ENCODE measurements around the gene SKA2.
"Not testable (repeated sequence)": the region's sequence is repeated elsewhere in the genome, so short reads cannot be mapped to it uniquely, and the experiment has no call there.

Gene SKA2

GRCh38 chr17:59185997-59186396 is 31.0 kb upstream of the SKA2 start:
- Histone ChIP-seq H3K4me3 (ENCODE audit: low read depth, low read length) (no peak overlapping the region), H3K4me1 (no peaks in the 10 kb centered on the region), H3K36me3 (peaks cover 26% of the 10 kb centered on the region), H3K9me3 (no peaks in the 10 kb centered on the region), H3K27me3 (no peaks in the 10 kb centered on the region)
- DNase-seq: no peak
- TF ChIP-seq, protein P1, sequence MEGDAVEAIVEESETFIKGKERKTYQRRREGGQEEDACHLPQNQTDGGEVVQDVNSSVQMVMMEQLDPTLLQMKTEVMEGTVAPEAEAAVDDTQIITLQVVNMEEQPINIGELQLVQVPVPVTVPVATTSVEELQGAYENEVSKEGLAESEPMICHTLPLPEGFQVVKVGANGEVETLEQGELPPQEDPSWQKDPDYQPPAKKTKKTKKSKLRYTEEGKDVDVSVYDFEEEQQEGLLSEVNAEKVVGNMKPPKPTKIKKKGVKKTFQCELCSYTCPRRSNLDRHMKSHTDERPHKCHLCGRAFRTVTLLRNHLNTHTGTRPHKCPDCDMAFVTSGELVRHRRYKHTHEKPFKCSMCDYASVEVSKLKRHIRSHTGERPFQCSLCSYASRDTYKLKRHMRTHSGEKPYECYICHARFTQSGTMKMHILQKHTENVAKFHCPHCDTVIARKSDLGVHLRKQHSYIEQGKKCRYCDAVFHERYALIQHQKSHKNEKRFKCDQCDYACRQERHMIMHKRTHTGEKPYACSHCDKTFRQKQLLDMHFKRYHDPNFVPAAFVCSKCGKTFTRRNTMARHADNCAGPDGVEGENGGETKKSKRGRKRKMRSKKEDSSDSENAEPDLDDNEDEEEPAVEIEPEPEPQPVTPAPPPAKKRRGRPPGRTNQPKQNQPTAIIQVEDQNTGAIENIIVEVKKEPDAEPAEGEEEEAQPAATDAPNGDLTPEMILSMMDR (IDR thresholded peaks at IDR 0.05; ENCODE audit: low read depth, low read length): no peak

DNA sequence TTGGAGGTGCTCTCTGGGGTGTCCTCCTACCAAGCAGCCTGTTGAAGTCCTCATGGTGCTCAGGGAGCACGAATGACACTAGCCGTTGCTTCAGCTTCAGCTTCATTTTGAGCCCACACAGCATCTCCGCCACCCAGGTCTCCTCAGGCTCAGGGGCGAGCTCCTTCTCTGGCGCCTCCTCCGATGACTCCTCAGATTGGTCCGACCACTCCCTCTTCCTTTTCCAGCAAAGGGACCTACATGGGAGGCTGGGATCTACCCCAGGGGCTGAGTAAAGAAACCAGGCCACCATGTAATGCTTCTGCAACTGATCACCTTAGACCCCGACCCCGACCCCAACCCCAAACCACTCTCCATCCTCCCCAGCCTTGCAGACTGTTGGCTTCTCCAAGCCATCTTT is 26.5 kb upstream of the SKA2 start:
- H3K4me1 ChIP-seq: no peaks in the 10 kb centered on the region
- TF ChIP-seq, protein P1 (IDR thresholded peaks at IDR 0.05; ENCODE audit: low read depth, low read length): no peak
- DNase-seq: no peak
- no peaks in the 10 kb centered on the region for H3K27me3 ChIP-seq
- peaks cover 16% of the 10 kb centered on the region for H3K36me3 ChIP-seq
- no peak overlapping the region for H3K4me3 ChIP-seq (ENCODE audit: low read depth, low read length)
- no peaks in the 10 kb centered on the region for H3K9me3 ChIP-seq

GRCh38 chr17:59180626-59181025 is 25.6 kb upstream of the SKA2 start:
- TF ChIP-seq, protein P1 (IDR thresholded peaks at IDR 0.05; ENCODE audit: low read depth, low read length): no peak
- H3K27me3 ChIP-seq: no peaks in the 10 kb centered on the region
- H3K9me3 ChIP-seq: no peaks in the 10 kb centered on the region
- H3K4me1 ChIP-seq: no peaks in the 10 kb centered on the region
- H3K4me3 ChIP-seq (ENCODE audit: low read depth, low read length): no peak overlapping the region
- DNase-seq: no peak
- peaks cover 10% of the 10 kb centered on the region for H3K36me3 ChIP-seq

- not testable (repeated sequence) for H3K4me3 ChIP-seq (ENCODE audit: low read depth, low read length); H3K9me3 ChIP-seq; H3K4me1 ChIP-seq; H3K27me3 ChIP-seq; H3K36me3 ChIP-seq; DNase-seq
Observed at GRCh38 chr17:59179601-59180000, 24.6 kb upstream of the SKA2 start.

DNA sequence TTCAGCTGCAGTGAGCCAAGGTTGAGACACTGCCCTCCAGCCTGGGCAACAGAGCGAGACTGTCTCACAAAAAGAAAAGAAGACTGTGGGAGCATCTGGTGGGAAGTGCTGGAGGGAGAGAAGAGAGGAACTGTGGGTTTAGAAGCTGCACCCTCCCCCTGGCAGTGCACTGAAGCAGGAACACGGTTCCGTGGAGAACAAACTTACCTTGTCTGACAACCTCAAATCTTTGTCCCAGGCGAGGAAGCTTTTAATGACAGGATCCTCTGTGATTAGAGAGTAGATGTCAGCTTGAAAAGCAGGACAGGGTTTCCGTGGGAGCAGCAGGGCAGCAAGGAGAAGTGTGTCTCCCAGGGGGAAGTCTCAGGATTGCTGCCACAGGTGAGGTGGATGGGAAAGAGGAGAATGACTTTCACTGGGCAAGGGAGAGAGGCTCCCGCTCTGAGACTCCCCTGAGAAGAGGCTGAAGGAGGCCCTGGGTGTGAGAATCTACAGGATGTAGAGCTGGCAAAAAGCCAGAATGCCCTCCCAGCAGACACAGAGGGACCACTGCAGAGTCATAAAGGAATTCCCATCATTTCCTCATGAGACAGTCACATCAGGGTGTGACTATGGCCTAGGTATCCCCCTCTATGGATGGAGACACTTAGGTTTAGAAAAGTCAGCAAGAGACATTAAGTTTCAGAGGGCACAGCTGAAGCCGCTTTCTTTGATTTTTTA is 23.4 kb upstream of the SKA2 start:
- DNase-seq: no peak
- no peaks in the 10 kb centered on the region for H3K9me3 ChIP-seq
- no peaks in the 10 kb centered on the region for H3K4me1 ChIP-seq
- peaks cover 14% of the 10 kb centered on the region for H3K36me3 ChIP-seq
- no peak overlapping the region for H3K4me3 ChIP-seq (ENCODE audit: low read depth, low read length)
- no peaks in the 10 kb centered on the region for H3K27me3 ChIP-seq
- TF ChIP-seq, protein P1 (IDR thresholded peaks at IDR 0.05; ENCODE audit: low read depth, low read length): no peak

- H3K9me3 ChIP-seq: no peaks in the 10 kb centered on the region
- H3K27me3 ChIP-seq: no peaks in the 10 kb centered on the region
- H3K36me3 ChIP-seq: peaks cover 40% of the 10 kb centered on the region
- no peak for DNase-seq
- TF ChIP-seq, protein P1 (IDR thresholded peaks at IDR 0.05; ENCODE audit: low read depth, low read length): no peak
- H3K4me1 ChIP-seq: no peaks in the 10 kb centered on the region
- H3K4me3 ChIP-seq (ENCODE audit: low read depth, low read length): no peak overlapping the region
Observed at GRCh38 chr17:59175076-59175475, 20.1 kb upstream of the SKA2 start.
